KMS-11 (cell line): Measurements from ENCODE around the gene ATF3.

Experiments used
- H2AFZ ChIP-seq: fragments of 200-600 bp; sonication (generic); 2 replicates; pipeline ENCODE4 v1.6.1; 2016; ENCODE audit warnings: antibody characterized with exemption, mixed run types, low read depth
- H3K27ac ChIP-seq: fragments of 200-600 bp; sonication (generic); 2 replicates; pipeline ENCODE4 v1.6.1; 2016; ENCODE audit warnings: mild to moderate bottlenecking, mixed run types
- H3K27me3 ChIP-seq: fragments of 200-600 bp; sonication (generic); 2 replicates; pipeline ENCODE4 v1.6.1; 2017; ENCODE audit warnings: mild to moderate bottlenecking, low read depth, mixed run types, moderate library complexity; ENCODE audit not compliant: insufficient read depth
- H3K36me3 ChIP-seq: fragments of 200-600 bp; sonication (generic); 2 replicates; pipeline ENCODE4 v1.6.1; 2017; ENCODE audit warnings: mild to moderate bottlenecking, mixed run types; ENCODE audit not compliant: insufficient read depth
- H3K4me1 ChIP-seq: fragments of 200-600 bp; sonication (generic); 2 replicates; pipeline ENCODE4 v1.6.1; 2016; ENCODE audit warnings: mild to moderate bottlenecking, low read depth, mixed run types; ENCODE audit not compliant: poor library complexity, severe bottlenecking
- H3K4me2 ChIP-seq: fragments of 200-600 bp; sonication (generic); 2 replicates; pipeline ENCODE4 v1.7.0; 2016; ENCODE audit warnings: mild to moderate bottlenecking, mixed run types
- H3K4me3 ChIP-seq: fragments of 200-600 bp; sonication (generic); IDR thresholded peaks from 2 replicates; pipeline ENCODE4 v1.6.1; 2017; ENCODE audit warnings: low read depth, low read length, mixed read lengths; ENCODE audit not compliant: insufficient read depth
- H3K79me2 ChIP-seq: fragments of 200-600 bp; sonication (generic); 2 replicates; pipeline ENCODE4 v1.6.1; 2016; ENCODE audit warnings: low read depth, mixed run types; ENCODE audit not compliant: insufficient read depth
- H3K9ac ChIP-seq: fragments of 200-600 bp; sonication (generic); 2 replicates; pipeline ENCODE4 v1.6.1; 2016; ENCODE audit warnings: mild to moderate bottlenecking, mixed run types
- H4K20me1 ChIP-seq: fragments of 200-600 bp; sonication (generic); 2 replicates; pipeline ENCODE4 v1.6.1; 2016; ENCODE audit warnings: mild to moderate bottlenecking, mixed run types; ENCODE audit not compliant: insufficient read depth
- CTCF ChIP-seq: fragments of 200-600 bp; sonication (generic); conservative IDR thresholded peaks from 2 replicates; pipeline ENCODE4 v1.6.1; 2017; ENCODE audit warnings: low read depth, mild to moderate bottlenecking, antibody characterized with exemption, low read length, moderate library complexity, mixed read lengths

The ATF3 gene

DNA sequence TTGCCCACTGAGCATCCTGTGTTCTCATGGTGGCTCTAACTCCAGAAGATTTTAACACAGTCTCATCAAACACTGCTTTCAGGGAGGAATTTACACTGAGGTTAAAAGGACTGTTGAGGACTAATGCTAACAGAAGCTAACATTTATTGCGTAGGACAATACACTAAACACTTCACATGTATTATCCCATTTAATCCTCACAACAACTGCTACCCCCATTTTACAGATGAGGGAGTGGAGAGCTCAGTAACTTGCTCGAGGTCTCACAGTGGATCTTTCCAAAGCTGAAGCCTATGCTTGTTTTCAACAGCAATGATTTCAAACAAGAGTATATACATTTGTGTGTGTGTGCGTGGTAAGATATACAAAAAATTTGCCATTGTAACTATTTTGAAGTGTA is 13.9 kb downstream of the ATF3 start:
- Histone ChIP-seq H3K9ac (no peak overlapping the region), H3K27me3 (no peaks in the 10 kb centered on the region), H3K36me3 (no peaks in the 10 kb centered on the region), H3K79me2 (no peaks in the 10 kb centered on the region), H3K4me2 (no peak overlapping the region), H3K4me3 (no peak overlapping the region), H2AFZ (no peak overlapping the region), H3K4me1 (no peaks in the 10 kb centered on the region), H4K20me1 (no peaks in the 10 kb centered on the region), H3K27ac (no peak overlapping the region)
- TF ChIP-seq CTCF, result no peak

- Histone ChIP-seq H4K20me1 (no peaks in the 10 kb centered on the region), H3K4me3 (no peak overlapping the region), H3K79me2 (no peaks in the 10 kb centered on the region), H3K27me3 (no peaks in the 10 kb centered on the region), H2AFZ (no peak overlapping the region), H3K36me3 (no peaks in the 10 kb centered on the region), H3K9ac (no peak overlapping the region), H3K4me2 (no peak overlapping the region), H3K27ac (no peak overlapping the region), H3K4me1 (no peaks in the 10 kb centered on the region)
- TF ChIP-seq CTCF, result no peak
Measured at GRCh38 chr1:212622906-212623305, 14.3 kb downstream of the ATF3 start.

- Histone ChIP-seq H3K27me3 (no peaks in the 10 kb centered on the region), H3K9ac (no peak overlapping the region), H3K79me2 (no peaks in the 10 kb centered on the region), H2AFZ (no peak overlapping the region), H3K4me1 (no peaks in the 10 kb centered on the region), H3K27ac (no peak overlapping the region), H4K20me1 (no peaks in the 10 kb centered on the region), H3K36me3 (no peaks in the 10 kb centered on the region), H3K4me2 (no peak overlapping the region), H3K4me3 (no peak overlapping the region)
- TF ChIP-seq CTCF, result no peak
Measured at GRCh38 chr1:212623603-212624002, 15.0 kb downstream of the ATF3 start.

DNA sequence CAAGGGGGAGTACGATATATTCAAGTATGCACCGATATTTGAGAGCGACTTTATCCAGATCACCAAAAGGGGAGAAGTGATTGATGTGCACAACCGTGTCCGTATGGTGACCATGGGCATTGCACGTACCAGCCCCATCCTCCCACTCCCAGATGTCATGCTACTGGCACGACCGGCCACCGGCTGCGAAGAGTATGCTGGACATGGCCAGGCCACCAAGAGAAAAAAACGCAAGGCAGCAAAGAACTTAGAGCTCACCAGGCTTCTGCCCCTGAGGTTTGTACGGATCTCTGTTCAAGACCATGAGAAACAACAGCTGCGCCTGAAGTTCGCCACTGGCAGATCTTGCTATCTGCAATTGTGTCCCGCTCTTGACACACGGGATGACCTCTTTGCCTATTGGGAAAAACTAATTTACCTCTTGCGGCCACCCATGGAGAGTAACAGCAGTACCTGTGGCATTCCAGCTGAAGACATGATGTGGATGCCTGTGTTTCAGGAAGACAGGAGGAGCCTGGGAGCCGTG is 16.5 kb downstream of the ATF3 start:
- Histone ChIP-seq H3K4me3 (no peak overlapping the region), H4K20me1 (no peaks in the 10 kb centered on the region), H3K9ac (no peak overlapping the region), H2AFZ (no peak overlapping the region), H3K27me3 (no peaks in the 10 kb centered on the region), H3K36me3 (no peaks in the 10 kb centered on the region), H3K4me1 (peaks cover 12% of the 10 kb centered on the region), H3K4me2 (no peak overlapping the region), H3K27ac (no peak overlapping the region), H3K79me2 (no peaks in the 10 kb centered on the region)
- TF ChIP-seq CTCF, result no peak
